Stimulated activated CD4-positive, alpha-beta T cell treated with anti-CD3 and anti-CD28 coated beads, Interleukin-4, amount 100 ng/mL, for 1 hour (primary cell): ENCODE data around the gene PGD.
"Not testable (repeated sequence)": the region's sequence is repeated elsewhere in the genome, so short reads cannot be mapped to it uniquely, and the experiment has no call there.

Experiments used
- DNase-seq: peaks from one replicate; pipeline ENCODE4 v3.0.0-alpha.2; 2020

PGD gene

DNA sequence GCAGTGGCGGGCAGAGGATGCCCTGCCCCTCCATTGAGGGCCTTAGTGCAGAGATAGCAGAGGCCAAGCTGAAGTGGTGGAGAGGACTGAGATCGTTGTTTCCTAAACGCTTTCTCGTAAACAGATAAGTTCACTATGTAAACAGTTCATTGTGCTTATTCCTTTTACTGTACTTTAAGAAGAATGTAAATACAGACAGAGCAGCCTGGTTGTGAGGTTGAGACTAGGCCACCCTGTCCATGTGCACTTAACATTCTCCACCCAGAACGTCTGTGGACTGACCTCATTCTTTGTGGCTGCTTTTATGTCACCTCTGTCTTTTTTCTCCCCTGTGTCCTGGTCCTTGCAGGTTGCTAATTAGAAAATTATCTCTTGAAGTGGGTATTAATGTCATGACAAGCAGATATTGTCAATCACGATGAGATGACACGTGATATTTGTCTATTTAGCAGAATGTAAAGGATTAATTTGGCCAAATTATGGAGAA lies 39.9 kb downstream of the PGD start:
- no peak for DNase-seq

DNA sequence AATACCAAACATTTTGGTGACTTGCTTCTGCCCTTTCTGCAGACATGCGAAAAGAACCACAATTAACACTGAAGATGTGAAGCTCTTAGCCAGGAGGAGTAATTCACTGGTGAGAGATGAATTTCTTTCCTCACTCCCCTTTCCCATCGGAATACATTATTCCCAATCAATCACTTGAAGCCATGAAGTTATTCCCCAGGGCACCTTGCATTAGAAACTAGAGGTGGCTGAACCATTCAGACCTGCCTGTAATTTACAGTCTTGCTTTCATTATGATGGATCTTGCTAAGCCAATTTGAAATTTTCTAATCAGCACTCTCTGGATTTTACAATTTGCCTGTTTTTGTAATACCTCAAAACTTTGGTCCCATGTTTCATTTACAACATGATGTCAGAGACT lies 41.4 kb downstream of the PGD start:
- no peak for DNase-seq

DNA sequence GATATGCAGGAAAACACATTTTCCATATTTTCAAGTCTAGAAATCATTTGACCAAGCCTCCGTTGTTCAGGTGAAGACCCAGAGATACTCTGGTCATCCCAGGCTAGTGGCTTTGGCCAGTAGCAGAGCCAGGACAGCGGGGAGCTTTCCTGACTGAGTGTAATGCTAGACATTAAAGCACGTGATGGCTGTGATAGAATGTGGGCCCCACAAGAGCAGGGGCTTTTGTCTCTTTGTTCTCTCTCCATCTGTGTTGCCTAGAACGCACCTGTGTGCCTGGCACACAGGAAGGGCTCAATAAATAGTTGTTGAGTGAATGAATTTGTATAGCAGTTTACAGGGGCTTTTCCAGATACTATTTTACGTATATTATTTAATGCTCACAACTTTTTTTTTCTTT lies 41.9 kb downstream of the PGD start:
- no peak for DNase-seq

DNA sequence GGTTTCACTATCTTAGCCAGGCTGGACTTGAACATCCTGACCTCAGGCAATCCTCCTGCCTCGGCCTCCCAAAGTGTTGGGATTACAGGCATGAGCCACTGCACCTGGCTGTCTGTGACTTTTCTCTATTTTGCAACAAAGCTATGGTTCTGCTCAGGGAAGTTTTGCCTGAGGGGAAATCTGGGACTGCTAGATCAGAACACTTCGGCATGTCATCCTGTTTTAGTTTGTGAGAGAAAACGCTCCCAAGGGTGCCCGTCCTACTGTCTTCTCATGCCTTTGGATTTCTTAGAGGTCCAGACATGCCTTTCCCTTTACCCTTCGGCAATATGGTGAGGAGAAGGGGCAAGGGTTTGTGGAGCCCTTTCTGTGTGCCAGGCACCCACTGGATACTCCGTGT lies 45.4 kb downstream of the PGD start:
- no peak for DNase-seq

DNA sequence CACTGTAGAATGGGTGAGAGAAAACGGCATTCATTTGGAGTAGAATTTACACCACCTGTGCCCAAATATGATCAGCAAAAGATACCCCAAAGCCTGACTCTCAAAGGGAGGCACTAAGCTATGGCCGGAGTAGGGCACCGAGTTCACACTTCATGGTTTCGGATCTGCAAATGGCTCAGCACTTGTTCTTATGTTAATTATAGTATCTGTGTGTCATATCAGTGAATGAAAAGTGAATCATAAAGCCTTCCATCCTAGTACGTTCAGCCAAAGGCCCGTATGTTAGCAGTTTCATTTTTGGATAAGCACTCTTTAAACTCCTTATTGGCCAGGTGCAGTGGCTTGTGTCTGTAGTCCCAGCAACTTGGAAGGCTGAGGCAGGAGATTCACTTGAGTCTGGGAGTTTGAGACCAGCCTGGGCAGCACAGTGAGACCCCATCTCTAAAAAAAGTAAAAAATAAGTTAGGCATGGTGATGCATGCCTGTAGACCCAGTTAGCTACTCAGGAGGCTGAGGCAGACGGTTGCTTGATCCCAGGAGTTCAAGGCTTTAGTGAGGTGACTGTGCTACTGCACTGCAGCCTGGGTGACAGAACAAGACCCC lies 46.0 kb downstream of the PGD start:
- DNase-seq: no peak

DNA sequence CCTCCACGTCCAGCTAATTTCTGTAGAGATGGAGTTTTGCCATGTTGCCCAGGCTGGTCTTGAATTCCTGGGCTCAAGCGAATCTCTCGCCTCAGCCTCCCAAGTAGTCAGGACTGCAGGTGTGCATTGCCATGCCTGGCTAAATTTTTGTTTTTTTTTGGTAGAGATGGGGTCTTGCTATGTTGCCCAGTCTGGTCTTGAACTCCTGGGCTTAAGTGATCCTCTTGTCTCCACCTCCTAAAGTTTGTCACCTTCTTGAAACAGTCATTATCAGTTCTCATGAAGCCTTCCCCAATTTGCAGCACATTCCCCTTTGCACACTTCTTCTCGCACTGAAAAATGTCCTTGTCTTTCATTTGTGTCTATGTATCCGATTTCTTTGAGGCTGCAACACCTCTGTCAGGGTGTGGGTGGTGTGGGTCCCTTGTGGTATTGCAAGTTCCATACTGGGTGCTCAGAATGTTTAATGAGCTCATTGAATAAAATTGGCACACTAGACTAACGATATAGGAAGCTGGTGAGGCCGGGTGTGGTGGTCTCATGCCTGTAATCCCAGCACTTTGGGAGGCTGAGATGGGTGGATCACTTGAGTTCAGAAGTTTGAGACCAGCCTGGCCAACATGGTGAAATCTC lies 48.0 kb downstream of the PGD start:
- DNase-seq: no peak

DNA sequence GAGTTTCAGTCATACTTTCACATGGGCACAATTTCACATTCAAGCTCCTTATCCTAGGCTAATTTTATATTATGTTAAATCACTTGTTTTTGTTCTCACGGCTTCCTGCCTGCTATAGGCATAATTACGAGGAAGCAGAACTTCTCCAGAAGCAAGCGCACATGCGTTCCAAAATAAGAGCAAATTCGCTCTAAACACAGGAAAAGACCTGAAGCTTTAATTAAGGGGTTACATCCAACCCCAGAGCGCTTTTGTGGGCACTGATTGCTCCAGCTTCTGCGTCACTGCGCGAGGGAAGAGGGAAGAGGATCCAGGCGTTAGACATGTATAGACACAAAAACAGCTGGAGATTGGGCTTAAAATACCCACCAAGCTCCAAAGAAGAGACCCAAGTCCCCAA lies 50.9 kb downstream of the PGD start, which contains the start of gene CORT:
Gene CORT (plus strand): TSS at position 281 of the 400 bp plus-strand sequence. CDS start 193 bp downstream, outside the sequence.
- no peak for DNase-seq

DNA sequence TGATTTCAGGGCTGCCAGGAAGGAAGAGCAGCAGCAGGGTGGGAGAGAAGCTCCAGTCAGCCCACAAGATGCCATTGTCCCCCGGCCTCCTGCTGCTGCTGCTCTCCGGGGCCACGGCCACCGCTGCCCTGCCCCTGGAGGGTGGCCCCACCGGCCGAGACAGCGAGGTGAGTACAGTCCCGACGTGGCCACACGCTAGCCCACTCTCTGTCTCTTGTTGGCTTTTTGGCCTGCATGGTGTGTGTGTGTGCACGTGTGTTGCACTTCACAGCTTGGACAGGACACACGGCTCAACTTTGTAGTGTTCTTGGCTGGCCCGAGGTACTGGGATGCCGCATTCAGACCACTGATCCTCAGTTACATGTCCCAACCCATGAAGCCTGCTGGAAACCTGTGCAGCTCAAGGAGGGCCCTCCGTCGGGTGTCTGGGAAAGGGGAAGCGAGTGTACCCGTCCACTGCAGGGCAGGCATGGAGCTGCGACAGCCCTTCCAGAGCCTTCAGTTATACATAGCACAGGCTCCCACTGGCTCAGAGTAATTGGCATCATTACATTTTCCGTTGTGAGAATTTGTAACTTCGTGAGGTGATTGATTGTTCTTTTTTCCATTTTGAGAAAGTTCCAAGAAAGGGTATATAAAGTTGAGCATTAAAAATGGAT lies 51.4 kb downstream of the PGD start:
- DNase-seq: no peak

DNA sequence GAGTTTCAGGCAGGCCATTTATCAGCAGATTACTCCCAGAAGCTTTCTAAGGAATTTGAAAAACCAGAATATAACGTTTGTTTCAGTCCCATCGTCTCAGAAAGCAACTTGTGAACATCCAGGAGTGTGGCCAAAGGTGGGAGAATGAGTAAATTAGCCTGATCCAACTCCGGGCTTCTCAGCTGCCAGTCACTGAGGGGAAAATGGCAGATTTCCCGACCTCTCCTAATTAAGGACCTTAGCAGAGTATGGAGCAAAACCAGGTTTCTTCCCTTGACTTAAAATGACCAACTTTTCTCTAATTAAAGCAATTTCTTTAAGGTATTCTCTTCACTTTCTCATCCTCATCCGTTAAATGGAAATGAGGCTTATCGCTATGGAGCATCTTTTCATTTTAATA lies 52.0 kb downstream of the PGD start:
- DNase-seq: no peak

DNA sequence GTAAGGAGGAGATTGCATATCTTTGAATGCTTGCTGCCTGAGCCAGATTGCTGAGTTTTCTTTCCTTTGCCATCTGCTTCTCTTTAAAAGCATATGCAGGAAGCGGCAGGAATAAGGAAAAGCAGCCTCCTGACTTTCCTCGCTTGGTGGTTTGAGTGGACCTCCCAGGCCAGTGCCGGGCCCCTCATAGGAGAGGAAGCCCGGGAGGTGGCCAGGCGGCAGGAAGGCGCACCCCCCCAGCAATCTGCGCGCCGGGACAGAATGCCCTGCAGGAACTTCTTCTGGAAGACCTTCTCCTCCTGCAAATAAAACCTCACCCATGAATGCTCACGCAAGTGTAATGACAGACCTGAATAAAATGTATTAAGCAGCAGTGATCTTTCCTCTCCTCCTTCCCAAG lies 52.4 kb downstream of the PGD start:
- no peak for DNase-seq

DNA sequence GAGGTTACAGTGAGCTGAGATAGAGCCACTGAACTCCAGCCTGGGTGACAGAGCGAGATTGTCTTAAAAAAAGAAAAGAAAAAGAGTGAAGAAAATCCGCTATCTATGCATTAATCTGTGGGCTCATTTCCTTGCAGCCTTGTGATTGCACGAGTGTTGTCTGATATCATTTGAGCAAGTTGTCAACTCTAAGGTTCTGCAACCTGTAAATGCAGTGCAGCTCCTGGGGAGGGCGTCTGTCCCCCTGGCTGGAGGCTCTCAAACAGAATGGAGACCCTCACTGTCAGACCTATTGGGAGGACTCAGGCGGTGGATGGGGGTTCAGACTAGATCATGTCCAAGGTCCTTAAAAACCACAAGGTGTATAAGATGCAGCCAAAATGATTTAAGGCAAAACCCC lies 57.2 kb downstream of the PGD start:
- DNase-seq: no peak

DNA sequence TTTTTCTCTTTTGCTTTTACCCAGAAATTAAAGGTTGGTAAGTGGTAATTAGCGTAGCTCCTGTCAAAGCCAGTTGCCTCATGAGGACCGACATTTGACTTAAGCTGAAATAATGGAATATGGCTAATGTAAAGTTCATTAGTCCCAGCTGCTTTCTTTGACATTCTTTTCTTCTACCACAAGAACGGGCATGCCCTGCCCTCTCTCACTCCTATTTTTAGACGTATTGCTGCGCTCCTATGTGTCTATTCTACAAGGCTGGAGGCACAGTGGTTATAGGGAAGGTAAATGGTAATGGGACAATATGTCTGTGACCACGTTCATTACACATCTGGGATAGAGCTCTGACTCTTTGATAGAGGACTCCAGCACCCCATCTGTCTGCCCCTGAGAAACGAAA lies 57.8 kb downstream of the PGD start:
- no peak for DNase-seq

DNA sequence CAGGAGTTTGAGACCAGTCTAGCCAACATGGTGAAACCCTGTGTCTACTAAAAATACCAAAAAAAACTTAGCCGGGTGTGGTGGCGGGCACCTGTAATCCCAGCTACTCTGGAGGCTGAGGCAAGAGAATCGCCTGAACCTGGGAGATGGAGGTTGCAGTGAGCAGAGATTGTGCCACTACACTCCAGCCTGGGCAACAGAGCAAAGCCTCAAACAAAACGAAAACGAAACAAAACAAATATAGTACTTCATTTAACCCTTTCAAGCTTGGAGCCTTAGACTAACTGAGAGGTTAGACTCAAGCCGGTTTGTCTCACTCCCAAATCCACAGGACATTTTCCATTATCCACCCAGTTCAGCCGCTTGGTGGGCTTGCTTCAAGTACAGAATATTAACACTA lies 58.6 kb downstream of the PGD start:
- DNase-seq: not testable (repeated sequence)

DNA sequence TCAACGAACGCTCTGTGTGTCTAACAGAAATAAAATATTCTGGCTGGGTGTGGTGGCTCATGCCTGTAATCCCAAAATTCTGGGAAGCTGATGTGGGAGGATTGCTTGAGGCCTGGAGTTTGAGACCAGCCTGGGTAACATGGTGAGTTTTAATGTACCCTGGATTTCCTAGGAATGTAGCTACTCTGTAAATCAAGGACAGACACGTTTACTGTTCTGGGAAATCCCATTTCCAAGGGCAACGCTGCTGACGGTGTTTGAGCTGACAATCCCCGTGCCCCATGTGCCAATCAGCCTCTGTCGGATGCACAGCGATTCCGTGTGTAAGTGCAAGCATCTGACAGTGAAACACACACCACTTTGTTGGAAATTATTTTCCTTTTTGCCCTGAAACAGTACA lies 59.0 kb downstream of the PGD start:
- no peak for DNase-seq

DNA sequence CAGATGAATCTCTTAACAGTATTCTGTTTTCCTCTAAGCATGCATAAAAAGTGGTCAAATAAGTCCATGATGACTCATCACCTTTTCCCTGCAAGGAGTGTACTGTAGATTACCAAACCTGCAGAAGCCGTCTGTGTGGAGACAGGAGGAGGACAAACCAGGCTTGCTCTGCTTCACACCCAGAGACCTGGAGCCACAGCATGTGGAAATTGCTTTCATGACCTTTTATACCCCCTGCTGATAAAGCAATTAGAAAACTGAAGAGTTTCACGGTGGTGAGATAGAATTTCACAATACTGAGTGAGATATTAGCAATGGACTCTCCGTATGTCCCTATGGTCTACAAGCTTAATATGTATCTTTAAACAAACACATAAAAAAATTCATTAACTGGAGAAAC lies 60.3 kb downstream of the PGD start:
- no peak for DNase-seq

DNA sequence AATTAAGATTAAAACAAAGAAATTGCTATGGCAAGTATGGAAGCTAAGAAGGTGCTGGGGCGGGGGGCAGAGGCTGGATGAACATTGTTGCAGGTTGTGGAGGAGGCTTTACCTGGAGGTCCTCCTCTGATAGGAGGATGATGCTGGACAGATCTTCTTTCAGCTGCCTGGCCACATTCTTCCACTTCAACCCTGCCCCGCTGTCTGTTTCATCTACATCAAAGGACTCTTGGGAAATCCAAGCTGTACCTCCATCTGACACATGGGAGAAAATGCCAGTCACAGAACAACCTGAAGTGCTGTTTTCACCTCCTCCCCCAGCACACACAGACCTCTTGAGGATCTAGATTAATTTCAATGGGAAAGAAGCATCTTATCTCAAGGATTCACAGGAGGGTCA lies 68.2 kb downstream of the PGD start:
- no peak for DNase-seq

DNA sequence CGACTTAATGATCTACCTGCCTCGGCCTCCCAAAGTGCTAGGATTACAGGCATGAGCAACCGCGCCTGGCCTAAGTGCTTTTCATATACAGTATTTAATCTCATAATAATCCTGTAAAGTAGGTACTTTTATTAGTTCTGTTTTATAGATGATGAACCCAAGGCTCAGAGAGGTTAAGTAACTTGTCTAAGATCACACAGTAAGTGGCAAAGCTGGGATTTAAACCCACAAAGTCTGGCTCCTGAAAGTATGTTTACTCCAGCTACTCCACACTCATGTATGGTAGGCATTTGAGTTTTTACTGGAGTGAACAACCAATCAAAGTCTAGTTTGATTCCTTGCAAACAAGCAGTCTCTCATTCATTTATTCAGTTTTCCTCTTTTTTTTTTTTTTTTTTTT lies 71.2 kb downstream of the PGD start:
- no peak for DNase-seq
